ENCODE results near the gene RARRES2. TPM values are rescaled to one million over a fixed set of nuclear protein-coding genes. Genes with fewer than 3 reads are reported as not detected.

The RARRES2 gene
- polyA plus RNA-seq, 1 donor = 60.4 TPM

GRCh38 chr7:150361402-150361801, 20.0 kb upstream of the RARRES2 start:
- no peak for DNase-seq

- no peak for DNase-seq
These were observed 19.1 kb upstream of the RARRES2 start for GRCh38 chr7:150360363-150361058.

GRCh38 chr7:150359622-150360362, 18.4 kb upstream of the RARRES2 start:
- no peak for DNase-seq

- no peak for DNase-seq
These were observed 17.7 kb upstream of the RARRES2 start for GRCh38 chr7:150358988-150359621.

- DNase-seq = no peak
These were observed 17.0 kb upstream of the RARRES2 start for GRCh38 chr7:150358433-150358832.

GRCh38 chr7:150357771-150358427, 16.5 kb upstream of the RARRES2 start:
- DNase-seq = no peak

- DNase-seq = no peak
These were observed 15.8 kb upstream of the RARRES2 start for GRCh38 chr7:150357270-150357669.

GRCh38 chr7:150356265-150356897, 15.0 kb upstream of the RARRES2 start:
- DNase-seq = peak; percentile 25

GRCh38 chr7:150355666-150356059, 14.2 kb upstream of the RARRES2 start:
- no peak for DNase-seq

GRCh38 chr7:150351587-150352194, 10.3 kb upstream of the RARRES2 start:
- DNase-seq = no peak

- no peak for DNase-seq
These were observed 5.5 kb upstream of the RARRES2 start for GRCh38 chr7:150346922-150347321.

- DNase-seq = no peak
These were observed 3.6 kb upstream of the RARRES2 start for GRCh38 chr7:150345012-150345411.

GRCh38 chr7:150344299-150344698, 2.9 kb upstream of the RARRES2 start:
- no peak for DNase-seq

- no peak for DNase-seq
These were observed 1.8 kb upstream of the RARRES2 start for GRCh38 chr7:150343225-150343624.

GRCh38 chr7:150342121-150342408, 636 bp upstream of the RARRES2 start:
- DNase-seq = no peak

GRCh38 chr7:150340875-150341262, 560 bp downstream of the RARRES2 start:
- DNase-seq = no peak

GRCh38 chr7:150340024-150340749, 1.2 kb downstream of the RARRES2 start:
- no peak for DNase-seq

- DNase-seq = no peak
These were observed 2.0 kb downstream of the RARRES2 start for GRCh38 chr7:150339409-150339809.

- no peak for DNase-seq
These were observed 3.1 kb downstream of the RARRES2 start for GRCh38 chr7:150338166-150338829.

GRCh38 chr7:150337659-150338081, 3.8 kb downstream of the RARRES2 start:
- DNase-seq = no peak

GRCh38 chr7:150337179-150337578, 4.2 kb downstream of the RARRES2 start:
- DNase-seq = no peak

Data from hindlimb muscle (tissue), 1 donor.